ENCODE measurements around the gene ADRA1B.
A peak's percentile ranks its signal among the peaks of the same experiment; 100 is the strongest.

ADRA1B gene

GRCh38 chr5:159915904-159916840 is at the start of gene ADRA1B:
Gene ADRA1B (plus strand): TSS chr5:159916482. CDS start chr5:159916906, 424 bp downstream.
- H3K27me3 ChIP-seq (ENCODE audit: low read depth, low read length) = no peaks in the 10 kb centered on the region
- H3K4me3 ChIP-seq (ENCODE audit: low read depth in 1 of 2, low read length in 2 of 2) = peak within 1 kb of the TSS; percentile 1 to 37
- peaks cover 0 to 8% of the 10 kb centered on the region in 2 donors for H3K4me1 ChIP-seq (ENCODE audit: control insufficient read depth in 1 of 2, insufficient read depth in 2 of 2, low read length in 2 of 2)
- no peaks in the 10 kb centered on the region for H3K36me3 ChIP-seq (ENCODE audit: control insufficient read depth in 1 of 2, insufficient read depth in 2 of 2, low read length in 2 of 2)
- no peaks in the 10 kb centered on the region for H3K9me3 ChIP-seq (ENCODE audit: control insufficient read depth in 1 of 2, low read length in 2 of 2)
- no peak within 1 kb of the TSS for H3K27ac ChIP-seq (ENCODE audit: low read length)

- H3K27me3 ChIP-seq (ENCODE audit: low read depth, low read length) = no peaks in the 10 kb centered on the region
- H3K36me3 ChIP-seq (ENCODE audit: control insufficient read depth in 1 of 2, insufficient read depth in 2 of 2, low read length in 2 of 2) = no peaks in the 10 kb centered on the region
- peaks cover 0 to 4% of the 10 kb centered on the region in 2 donors for H3K4me1 ChIP-seq (ENCODE audit: control insufficient read depth in 1 of 2, insufficient read depth in 2 of 2, low read length in 2 of 2)
- no peak overlapping the region for H3K27ac ChIP-seq (ENCODE audit: low read length)
- no peak overlapping the region for H3K4me3 ChIP-seq (ENCODE audit: low read depth in 1 of 2, low read length in 2 of 2)
- peaks cover 0 to 3% of the 10 kb centered on the region in 2 donors for H3K9me3 ChIP-seq (ENCODE audit: control insufficient read depth in 1 of 2, low read length in 2 of 2)
Observed at GRCh38 chr5:159873680-159874079, 42.6 kb upstream of the ADRA1B start.

GRCh38 chr5:159874263-159874662 is 42.0 kb upstream of the ADRA1B start:
- no peak overlapping the region for H3K27ac ChIP-seq (ENCODE audit: low read length)
- peaks cover 0 to 3% of the 10 kb centered on the region in 2 donors for H3K9me3 ChIP-seq (ENCODE audit: control insufficient read depth in 1 of 2, low read length in 2 of 2)
- H3K4me1 ChIP-seq (ENCODE audit: control insufficient read depth in 1 of 2, insufficient read depth in 2 of 2, low read length in 2 of 2) = peaks cover 0 to 7% of the 10 kb centered on the region in 2 donors
- H3K4me3 ChIP-seq (ENCODE audit: low read depth in 1 of 2, low read length in 2 of 2) = no peak overlapping the region
- H3K27me3 ChIP-seq (ENCODE audit: low read depth, low read length) = no peaks in the 10 kb centered on the region
- H3K36me3 ChIP-seq (ENCODE audit: control insufficient read depth in 1 of 2, insufficient read depth in 2 of 2, low read length in 2 of 2) = no peaks in the 10 kb centered on the region

DNA sequence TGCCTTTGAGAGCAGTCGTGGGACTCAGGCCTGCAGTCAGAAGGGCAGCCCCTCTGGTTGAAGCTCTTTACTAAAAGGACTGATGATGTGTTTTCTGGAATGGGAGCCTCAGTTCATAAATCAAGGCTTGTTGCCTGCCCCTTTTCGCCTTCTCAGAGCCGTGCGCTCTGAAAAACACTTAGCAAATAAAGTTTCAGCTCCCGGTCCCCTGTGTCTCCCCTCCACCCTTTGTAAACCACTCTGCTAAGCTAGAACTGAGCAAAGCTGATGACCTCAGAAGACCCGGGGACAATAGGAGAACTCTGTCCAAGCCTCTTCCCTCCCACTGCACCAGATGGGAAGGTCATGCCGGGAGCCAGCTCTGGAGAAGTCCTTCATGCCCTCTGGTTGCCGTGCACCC is 39.3 kb upstream of the ADRA1B start:
- no peak overlapping the region for H3K27ac ChIP-seq (ENCODE audit: low read length)
- peaks cover 0 to 3% of the 10 kb centered on the region in 2 donors for H3K9me3 ChIP-seq (ENCODE audit: control insufficient read depth in 1 of 2, low read length in 2 of 2)
- no peaks in the 10 kb centered on the region for H3K36me3 ChIP-seq (ENCODE audit: control insufficient read depth in 1 of 2, insufficient read depth in 2 of 2, low read length in 2 of 2)
- H3K4me3 ChIP-seq (ENCODE audit: low read depth in 1 of 2, low read length in 2 of 2) = no peak overlapping the region
- H3K27me3 ChIP-seq (ENCODE audit: low read depth, low read length) = no peaks in the 10 kb centered on the region
- H3K4me1 ChIP-seq (ENCODE audit: control insufficient read depth in 1 of 2, insufficient read depth in 2 of 2, low read length in 2 of 2) = peaks cover 0 to 7% of the 10 kb centered on the region in 2 donors

GRCh38 chr5:159877894-159878448 is 38.3 kb upstream of the ADRA1B start:
- no peaks in the 10 kb centered on the region for H3K27me3 ChIP-seq (ENCODE audit: low read depth, low read length)
- peaks cover 0 to 7% of the 10 kb centered on the region in 2 donors for H3K4me1 ChIP-seq (ENCODE audit: control insufficient read depth in 1 of 2, insufficient read depth in 2 of 2, low read length in 2 of 2)
- no peak overlapping the region for H3K4me3 ChIP-seq (ENCODE audit: low read depth in 1 of 2, low read length in 2 of 2)
- no peak overlapping the region for H3K27ac ChIP-seq (ENCODE audit: low read length)
- peaks cover 0 to 3% of the 10 kb centered on the region in 2 donors for H3K9me3 ChIP-seq (ENCODE audit: control insufficient read depth in 1 of 2, low read length in 2 of 2)
- H3K36me3 ChIP-seq (ENCODE audit: control insufficient read depth in 1 of 2, insufficient read depth in 2 of 2, low read length in 2 of 2) = no peaks in the 10 kb centered on the region

GRCh38 chr5:159878988-159879471 is 37.3 kb upstream of the ADRA1B start:
- peaks cover 0 to 7% of the 10 kb centered on the region in 2 donors for H3K4me1 ChIP-seq (ENCODE audit: control insufficient read depth in 1 of 2, insufficient read depth in 2 of 2, low read length in 2 of 2)
- no peak overlapping the region for H3K27ac ChIP-seq (ENCODE audit: low read length)
- no peaks in the 10 kb centered on the region for H3K27me3 ChIP-seq (ENCODE audit: low read depth, low read length)
- no peaks in the 10 kb centered on the region for H3K9me3 ChIP-seq (ENCODE audit: control insufficient read depth in 1 of 2, low read length in 2 of 2)
- H3K36me3 ChIP-seq (ENCODE audit: control insufficient read depth in 1 of 2, insufficient read depth in 2 of 2, low read length in 2 of 2) = no peaks in the 10 kb centered on the region
- no peak overlapping the region for H3K4me3 ChIP-seq (ENCODE audit: low read depth in 1 of 2, low read length in 2 of 2)

DNA sequence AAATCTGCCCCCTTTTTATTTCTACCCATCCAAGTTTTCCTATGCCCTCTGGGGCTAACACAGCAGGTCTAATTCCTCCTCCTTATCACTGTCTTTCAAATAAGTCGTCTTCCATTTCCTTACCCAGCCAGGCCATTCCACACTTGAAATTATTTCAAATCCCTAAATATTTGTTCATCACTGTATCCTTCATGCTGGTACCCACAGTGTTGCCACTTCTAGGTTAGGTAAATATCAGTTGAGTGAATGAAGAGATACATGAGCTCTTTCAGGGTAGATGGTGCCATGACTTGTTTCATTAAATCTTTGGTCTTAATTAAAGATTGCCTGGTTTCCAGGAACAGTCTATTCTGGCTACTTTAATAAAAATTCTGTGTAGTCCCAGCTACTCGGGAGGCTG is 35.6 kb upstream of the ADRA1B start:
- H3K4me3 ChIP-seq (ENCODE audit: low read depth in 1 of 2, low read length in 2 of 2) = no peak overlapping the region
- H3K4me1 ChIP-seq (ENCODE audit: control insufficient read depth in 1 of 2, insufficient read depth in 2 of 2, low read length in 2 of 2) = peaks cover 0 to 7% of the 10 kb centered on the region in 2 donors
- no peaks in the 10 kb centered on the region for H3K27me3 ChIP-seq (ENCODE audit: low read depth, low read length)

DNA sequence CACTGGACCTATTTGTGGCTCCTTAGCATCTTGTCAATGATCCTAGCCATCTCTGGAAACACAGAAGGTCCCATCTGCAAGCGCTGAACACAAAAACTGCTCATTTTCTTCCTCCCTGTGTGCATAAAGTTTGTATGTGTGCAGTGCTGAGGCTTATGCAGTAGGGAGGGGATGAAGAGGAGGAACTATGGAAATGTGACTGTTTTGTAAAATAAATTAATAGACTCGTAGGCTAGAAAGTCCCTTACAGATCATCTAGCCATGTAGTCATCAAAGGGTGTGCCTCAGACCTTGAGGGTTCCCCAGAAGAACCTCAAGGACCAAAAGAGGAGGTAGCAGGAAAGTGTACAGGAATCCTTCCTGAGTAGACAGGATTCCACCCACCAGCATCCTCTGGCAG is 34.3 kb upstream of the ADRA1B start:
- Histone ChIP-seq H3K27me3 (ENCODE audit: low read depth, low read length) (no peaks in the 10 kb centered on the region), H3K36me3 (ENCODE audit: control insufficient read depth in 1 of 2, insufficient read depth in 2 of 2, low read length in 2 of 2) (no peaks in the 10 kb centered on the region), H3K27ac (ENCODE audit: low read length) (no peak overlapping the region), H3K4me3 (ENCODE audit: low read depth in 1 of 2, low read length in 2 of 2) (no peak overlapping the region), H3K4me1 (ENCODE audit: control insufficient read depth in 1 of 2, insufficient read depth in 2 of 2, low read length in 2 of 2) (peaks cover 0 to 7% of the 10 kb centered on the region in 2 donors), H3K9me3 (ENCODE audit: control insufficient read depth in 1 of 2, low read length in 2 of 2) (no peaks in the 10 kb centered on the region)

More for the DNA sequence above, 35.6 kb upstream of the ADRA1B start:
- Histone ChIP-seq H3K9me3 (ENCODE audit: control insufficient read depth in 1 of 2, low read length in 2 of 2) (no peaks in the 10 kb centered on the region), H3K36me3 (ENCODE audit: control insufficient read depth in 1 of 2, insufficient read depth in 2 of 2, low read length in 2 of 2) (no peaks in the 10 kb centered on the region), H3K27ac (ENCODE audit: low read length) (no peak overlapping the region)

- Histone ChIP-seq H3K4me1 (ENCODE audit: control insufficient read depth in 1 of 2, insufficient read depth in 2 of 2, low read length in 2 of 2) (peaks cover 0 to 5% of the 10 kb centered on the region in 2 donors), H3K27ac (ENCODE audit: low read length) (no peak overlapping the region), H3K27me3 (ENCODE audit: low read depth, low read length) (no peaks in the 10 kb centered on the region), H3K4me3 (ENCODE audit: low read depth in 1 of 2, low read length in 2 of 2) (no peak overlapping the region), H3K36me3 (ENCODE audit: control insufficient read depth in 1 of 2, insufficient read depth in 2 of 2, low read length in 2 of 2) (no peaks in the 10 kb centered on the region), H3K9me3 (ENCODE audit: control insufficient read depth in 1 of 2, low read length in 2 of 2) (no peaks in the 10 kb centered on the region)
Observed at GRCh38 chr5:159883522-159883950, 32.7 kb upstream of the ADRA1B start.

DNA sequence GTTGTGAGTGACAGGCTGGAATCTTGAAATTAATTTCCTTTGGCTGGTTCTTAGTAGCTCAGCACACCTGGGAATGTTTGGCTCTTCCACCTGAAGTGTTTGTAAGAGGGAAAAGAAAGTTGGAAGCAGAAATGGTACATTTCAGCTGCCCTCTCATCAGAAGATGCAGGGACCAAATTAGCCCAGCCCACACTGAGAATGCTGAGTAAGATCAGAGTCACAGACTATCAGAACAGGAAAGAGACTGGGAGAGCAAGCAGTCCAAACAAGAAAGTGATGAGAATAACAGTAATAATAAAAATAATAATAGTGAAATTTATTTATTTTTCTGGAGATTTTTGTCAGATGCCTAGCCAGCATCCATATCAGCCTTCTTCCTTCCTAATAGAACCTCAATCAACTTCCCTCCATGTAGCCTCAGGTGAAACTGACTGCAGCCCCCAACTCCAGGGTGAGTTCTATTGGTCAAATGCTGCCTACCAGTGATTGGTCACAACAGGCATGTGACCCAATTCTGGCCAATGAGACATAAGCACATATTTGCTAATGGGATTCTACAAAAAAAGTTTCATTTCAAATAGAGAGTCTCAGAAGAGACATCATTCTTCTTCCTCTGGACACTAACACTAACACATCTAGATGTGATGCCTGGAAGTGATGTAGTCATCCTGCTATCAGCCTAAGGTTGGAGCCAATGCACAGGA is 31.2 kb upstream of the ADRA1B start:
- no peaks in the 10 kb centered on the region for H3K4me1 ChIP-seq (ENCODE audit: control insufficient read depth in 1 of 2, insufficient read depth in 2 of 2, low read length in 2 of 2)
- H3K4me3 ChIP-seq (ENCODE audit: low read depth in 1 of 2, low read length in 2 of 2) = no peak overlapping the region
- H3K27ac ChIP-seq (ENCODE audit: low read length) = no peak overlapping the region
- no peaks in the 10 kb centered on the region for H3K27me3 ChIP-seq (ENCODE audit: low read depth, low read length)
- no peaks in the 10 kb centered on the region for H3K36me3 ChIP-seq (ENCODE audit: control insufficient read depth in 1 of 2, insufficient read depth in 2 of 2, low read length in 2 of 2)
- H3K9me3 ChIP-seq (ENCODE audit: control insufficient read depth in 1 of 2, low read length in 2 of 2) = no peaks in the 10 kb centered on the region

DNA sequence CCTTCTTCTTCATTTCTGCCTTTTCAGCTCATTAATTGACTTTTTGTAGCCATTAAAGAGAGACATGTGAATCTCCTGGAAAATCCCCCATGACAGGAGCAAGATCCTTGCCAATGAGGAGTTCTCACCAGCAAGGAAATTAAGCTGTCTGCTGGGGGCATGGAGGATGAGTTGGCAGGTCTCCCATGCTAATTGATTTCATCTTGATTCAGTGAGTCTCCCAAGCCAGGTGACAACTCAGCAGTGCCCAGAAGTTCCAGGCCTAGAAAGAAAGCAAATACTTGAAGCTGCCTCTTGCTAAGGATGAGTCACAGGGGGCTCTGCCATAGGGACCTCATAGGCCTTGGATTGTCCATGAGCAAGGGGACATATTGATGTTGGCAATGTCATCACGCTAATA is 30.0 kb upstream of the ADRA1B start:
- Histone ChIP-seq H3K27ac (ENCODE audit: low read length) (no peak overlapping the region), H3K4me1 (ENCODE audit: control insufficient read depth in 1 of 2, insufficient read depth in 2 of 2, low read length in 2 of 2) (no peaks in the 10 kb centered on the region), H3K4me3 (ENCODE audit: low read depth in 1 of 2, low read length in 2 of 2) (no peak overlapping the region), H3K36me3 (ENCODE audit: control insufficient read depth in 1 of 2, insufficient read depth in 2 of 2, low read length in 2 of 2) (no peaks in the 10 kb centered on the region), H3K27me3 (ENCODE audit: low read depth, low read length) (no peaks in the 10 kb centered on the region), H3K9me3 (ENCODE audit: control insufficient read depth in 1 of 2, low read length in 2 of 2) (no peaks in the 10 kb centered on the region)

All from muscle layer of duodenum (tissue), 2 donors.